Kidney glomerular epithelial cell (primary cell): Measurements from ENCODE around the gene SH3TC2.

ENCODE experiments used
- DNase-seq: peaks from one replicate; lab custom pipeline; 2025; lab: John Stamatoyannopoulos, UW

The SH3TC2 gene

DNA sequence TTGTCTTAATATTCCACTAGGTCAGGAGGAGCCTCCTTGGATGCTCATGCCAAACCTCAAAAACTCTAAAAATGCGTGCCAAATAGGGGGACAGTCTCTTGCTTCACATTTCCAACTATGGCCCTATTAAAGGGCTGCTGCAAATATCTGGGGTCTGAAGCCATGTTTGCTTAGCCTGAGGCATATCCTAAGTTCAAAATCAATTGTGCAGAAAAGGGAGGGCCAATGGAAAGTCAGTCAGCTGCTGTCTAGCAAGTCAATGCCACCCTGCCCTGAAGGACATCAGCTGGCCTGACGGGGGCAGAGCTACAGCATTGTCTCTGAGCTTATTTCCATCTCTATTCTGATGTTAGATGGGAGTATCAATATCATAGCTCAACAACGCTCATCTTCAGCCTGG, 93.6 kb downstream of the SH3TC2 start:
- DNase-seq, result no peak

DNA sequence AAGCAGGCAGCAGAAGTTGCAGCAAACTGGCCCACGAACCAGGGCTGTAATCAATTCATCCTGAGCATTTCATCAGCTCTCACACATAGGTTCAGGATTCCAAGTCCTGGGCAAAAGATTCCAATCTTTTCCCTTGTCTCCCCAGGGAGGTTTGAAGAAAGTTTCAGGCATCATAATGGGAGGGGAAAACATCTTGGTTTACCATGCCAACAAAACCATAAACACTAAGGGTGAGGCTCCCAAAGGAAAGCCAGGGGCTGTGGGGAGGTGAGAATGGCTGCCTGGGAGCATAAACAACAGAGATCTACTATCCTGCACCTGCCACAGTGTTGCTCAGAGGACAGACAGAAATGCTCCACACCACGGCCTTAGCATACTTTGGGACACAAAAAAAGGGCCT, 94.6 kb downstream of the SH3TC2 start:
- no peak for DNase-seq

DNA sequence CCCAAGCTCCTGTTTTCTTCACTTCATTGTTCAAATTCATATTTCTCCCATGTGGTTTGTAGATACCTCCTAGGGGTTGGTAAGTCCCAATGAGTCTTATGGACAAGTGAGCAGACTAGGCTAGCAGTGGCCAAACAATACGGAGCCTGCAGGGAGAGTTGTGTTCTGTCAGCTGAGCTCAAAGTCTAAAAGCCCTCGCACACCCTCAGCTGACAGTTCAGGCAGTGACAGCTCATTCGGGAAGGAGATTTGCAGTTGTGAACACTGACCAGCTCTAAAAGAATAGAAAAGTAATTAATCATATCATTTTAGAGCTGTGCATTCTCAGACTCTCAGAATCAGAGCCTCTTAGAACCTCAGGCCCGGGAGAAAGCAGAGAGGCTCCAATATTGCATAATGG, 95.1 kb downstream of the SH3TC2 start:
- DNase-seq, result no peak

GRCh38 chr5:148966938-148967337, 95.9 kb downstream of the SH3TC2 start:
- DNase-seq, result no peak

DNA sequence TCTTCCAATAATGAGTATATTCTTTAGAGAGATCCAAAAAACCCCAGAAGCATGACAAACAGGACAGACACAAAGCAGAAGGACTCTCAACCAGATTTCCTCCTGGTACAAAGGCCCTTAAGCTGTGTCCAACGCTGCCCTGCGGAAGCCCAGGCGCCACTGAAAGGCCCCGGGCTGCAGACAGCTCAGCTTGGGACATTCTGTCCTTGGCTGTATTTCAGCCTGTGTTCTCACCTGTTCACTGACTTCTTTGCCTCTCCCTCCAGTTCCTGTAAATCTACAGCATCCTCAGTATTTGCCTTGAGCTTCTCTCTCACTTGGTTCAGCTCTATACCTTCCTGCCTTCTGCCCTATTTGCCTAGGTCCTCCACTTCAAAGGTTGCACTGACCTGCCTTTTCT, 96.5 kb downstream of the SH3TC2 start:
- DNase-seq, result no peak

DNA sequence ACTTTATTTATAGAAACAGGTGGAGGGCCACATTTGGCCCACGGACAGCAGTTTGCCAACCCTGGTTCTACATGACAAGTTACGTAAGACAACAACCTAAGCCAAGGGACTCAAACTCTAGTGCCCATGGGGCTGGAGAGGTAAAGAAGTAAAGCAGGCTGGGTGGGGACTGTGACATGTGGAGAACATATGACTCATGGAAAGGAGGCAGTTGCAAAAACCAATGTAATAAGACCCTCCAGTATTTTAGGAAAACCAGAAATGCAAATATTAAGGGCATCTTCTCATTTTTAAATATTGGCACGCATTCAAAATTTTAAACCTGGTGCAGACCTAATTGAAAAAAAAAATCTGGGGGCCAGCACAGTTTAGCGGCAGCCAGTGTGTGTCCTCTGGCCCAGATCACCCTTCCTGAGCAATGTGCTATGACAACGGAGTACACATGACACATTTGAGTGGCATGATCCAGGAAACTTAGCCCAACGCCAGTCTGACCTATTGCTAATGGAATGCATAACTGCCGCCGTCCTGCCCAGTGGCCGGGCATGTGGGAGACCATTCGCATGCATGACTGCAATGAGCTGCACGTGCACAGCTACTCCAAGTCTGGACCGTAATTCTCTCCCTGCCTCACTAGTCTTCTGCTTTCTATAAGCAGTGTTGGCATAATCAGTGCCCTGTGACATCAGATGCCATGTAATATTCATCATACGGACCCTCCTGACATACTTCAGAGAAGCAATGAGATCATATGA, 97.2 kb downstream of the SH3TC2 start:
- DNase-seq, result peak; percentile 99

- DNase-seq, result no peak
Measured at GRCh38 chr5:148963664-148964063, 99.2 kb downstream of the SH3TC2 start.

GRCh38 chr5:148962761-148963324, 100.0 kb downstream of the SH3TC2 start:
- no peak for DNase-seq

GRCh38 chr5:148962200-148962550, 100.7 kb downstream of the SH3TC2 start:
- DNase-seq, result no peak

GRCh38 chr5:148961261-148962199, 101.3 kb downstream of the SH3TC2 start:
- no peak for DNase-seq

- DNase-seq, result no peak
Measured at GRCh38 chr5:148960070-148960769, 102.6 kb downstream of the SH3TC2 start.

DNA sequence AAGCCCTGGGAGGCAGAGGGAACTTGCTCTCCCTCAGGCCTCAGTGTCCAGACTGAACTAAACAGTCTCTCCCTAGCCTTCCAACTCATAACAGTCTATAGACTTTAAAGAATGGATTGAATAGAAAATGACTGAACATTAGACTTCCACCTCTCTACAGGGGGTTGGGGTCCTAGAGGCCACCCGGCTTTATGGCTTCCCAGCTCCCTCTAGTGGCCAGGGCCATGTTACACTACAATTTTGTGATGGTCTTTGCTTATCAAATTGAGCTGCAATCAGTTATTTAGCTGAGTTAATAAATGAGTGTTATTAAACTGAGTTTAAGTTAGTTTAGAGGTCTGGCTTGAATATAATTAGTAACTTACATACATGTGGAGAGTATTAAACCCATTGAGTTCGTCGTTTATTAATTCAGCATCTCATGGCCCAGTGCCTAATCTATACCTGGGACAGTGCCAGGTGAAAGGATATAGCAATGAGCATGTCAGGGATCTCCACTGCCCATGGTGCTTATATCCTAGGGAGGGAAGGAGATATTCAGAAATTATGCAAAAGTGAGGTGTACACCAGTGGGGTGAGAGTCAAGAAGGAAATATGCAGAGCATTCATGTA, 105.2 kb downstream of the SH3TC2 start:
- DNase-seq, result no peak

DNA sequence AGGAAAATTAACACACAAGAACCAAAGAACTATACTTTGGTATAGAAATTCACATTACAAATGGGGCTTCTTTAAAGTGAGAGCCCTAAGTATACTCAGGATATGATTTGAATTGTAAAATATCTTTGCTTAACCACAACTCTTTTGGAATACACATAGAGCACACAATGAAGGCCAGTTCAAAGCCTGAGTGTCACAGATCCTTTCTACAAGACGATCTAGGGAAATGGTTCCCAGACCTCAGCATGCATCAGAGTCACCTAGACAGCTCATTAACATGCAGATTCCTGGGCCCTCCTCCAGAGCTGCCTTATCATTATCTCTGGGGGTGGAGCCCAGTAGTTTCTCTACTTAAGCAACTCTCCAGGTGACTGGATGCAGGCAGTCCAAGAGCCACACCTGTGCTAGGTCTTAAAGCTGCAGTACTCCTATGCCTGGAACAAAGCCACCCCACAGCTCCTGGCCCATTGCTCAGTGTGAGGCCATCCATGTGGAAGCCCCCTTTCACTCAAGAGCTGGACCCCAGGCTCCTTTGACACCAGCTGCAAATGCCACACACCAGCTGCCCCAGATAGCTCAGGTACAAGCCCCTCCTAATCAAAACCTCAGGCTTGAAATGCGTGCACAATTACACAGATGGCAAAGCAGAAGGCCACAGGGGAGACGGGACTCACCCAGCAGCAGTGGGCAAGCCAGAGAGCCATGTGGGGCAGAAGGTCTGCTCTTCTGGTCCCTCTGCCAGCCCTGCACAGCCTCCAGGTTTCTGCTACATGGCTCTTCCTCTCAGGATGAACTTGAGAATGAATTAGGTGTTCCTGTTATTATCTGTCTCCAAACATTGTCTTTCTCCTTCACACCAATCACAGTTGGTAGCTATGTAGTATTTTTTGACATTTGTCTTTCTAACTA, 106.1 kb downstream of the SH3TC2 start:
- no peak for DNase-seq
